WI38 (cell line): Measurements from ENCODE around the gene POMT1.

Experiments
- H3K4me3 ChIP-seq: 2 replicates; pipeline ENCODE4 v1.5.1; 2011; ENCODE audit warnings: low read depth, mild to moderate bottlenecking, control low read depth, low read length
- TF ChIP-seq, protein P1 (sequence below): IDR thresholded peaks from 2 replicates; pipeline ENCODE4 v1.5.1; 2012; ENCODE audit warnings: low read depth, mild to moderate bottlenecking, control low read depth, low read length

The POMT1 gene

DNA sequence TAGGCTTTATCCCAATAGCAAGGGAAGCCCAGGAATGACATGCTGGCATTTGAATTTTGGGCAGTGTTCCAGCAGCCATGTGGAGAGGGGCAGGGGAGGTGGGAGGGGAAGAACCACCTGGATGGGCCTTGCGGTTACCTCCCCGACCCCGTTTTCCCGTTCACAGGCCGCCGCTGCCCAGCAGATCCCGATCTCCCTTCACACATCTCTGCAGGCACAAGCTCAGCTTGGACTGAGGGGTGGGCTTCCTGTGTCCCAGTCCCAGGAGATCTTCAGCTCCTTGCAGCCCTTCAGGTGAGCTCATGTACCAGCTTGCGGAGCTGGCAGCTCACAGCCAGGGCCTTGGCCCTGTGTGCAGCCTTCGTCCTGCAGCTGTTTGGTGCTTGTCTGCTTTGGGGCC lies 15.7 kb upstream of the POMT1 start:
- H3K4me3 ChIP-seq = no peak overlapping the region
- TF ChIP-seq, protein P1, sequence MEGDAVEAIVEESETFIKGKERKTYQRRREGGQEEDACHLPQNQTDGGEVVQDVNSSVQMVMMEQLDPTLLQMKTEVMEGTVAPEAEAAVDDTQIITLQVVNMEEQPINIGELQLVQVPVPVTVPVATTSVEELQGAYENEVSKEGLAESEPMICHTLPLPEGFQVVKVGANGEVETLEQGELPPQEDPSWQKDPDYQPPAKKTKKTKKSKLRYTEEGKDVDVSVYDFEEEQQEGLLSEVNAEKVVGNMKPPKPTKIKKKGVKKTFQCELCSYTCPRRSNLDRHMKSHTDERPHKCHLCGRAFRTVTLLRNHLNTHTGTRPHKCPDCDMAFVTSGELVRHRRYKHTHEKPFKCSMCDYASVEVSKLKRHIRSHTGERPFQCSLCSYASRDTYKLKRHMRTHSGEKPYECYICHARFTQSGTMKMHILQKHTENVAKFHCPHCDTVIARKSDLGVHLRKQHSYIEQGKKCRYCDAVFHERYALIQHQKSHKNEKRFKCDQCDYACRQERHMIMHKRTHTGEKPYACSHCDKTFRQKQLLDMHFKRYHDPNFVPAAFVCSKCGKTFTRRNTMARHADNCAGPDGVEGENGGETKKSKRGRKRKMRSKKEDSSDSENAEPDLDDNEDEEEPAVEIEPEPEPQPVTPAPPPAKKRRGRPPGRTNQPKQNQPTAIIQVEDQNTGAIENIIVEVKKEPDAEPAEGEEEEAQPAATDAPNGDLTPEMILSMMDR = no peak

DNA sequence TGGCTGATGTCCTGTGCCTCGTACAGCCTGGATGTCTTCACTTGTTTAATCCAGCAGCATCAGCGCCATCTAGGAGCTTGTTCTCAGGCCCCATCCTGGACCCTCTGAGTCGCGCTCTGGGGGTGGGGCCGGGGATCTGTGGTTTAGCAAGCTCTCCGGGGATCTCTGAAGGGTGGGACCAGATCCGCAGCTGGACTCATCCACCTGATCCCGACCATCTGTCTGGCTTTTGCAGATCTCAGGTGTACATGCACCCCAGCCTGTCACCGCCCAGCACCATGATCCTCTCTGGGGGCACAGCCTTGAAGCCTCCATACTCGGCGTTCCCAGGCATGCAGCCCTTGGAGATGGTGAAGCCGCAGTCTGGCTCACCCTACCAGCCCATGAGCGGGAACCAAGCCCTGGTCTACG lies 15.1 kb upstream of the POMT1 start:
- TF ChIP-seq, protein P1 = no peak
- no peak overlapping the region for H3K4me3 ChIP-seq

DNA sequence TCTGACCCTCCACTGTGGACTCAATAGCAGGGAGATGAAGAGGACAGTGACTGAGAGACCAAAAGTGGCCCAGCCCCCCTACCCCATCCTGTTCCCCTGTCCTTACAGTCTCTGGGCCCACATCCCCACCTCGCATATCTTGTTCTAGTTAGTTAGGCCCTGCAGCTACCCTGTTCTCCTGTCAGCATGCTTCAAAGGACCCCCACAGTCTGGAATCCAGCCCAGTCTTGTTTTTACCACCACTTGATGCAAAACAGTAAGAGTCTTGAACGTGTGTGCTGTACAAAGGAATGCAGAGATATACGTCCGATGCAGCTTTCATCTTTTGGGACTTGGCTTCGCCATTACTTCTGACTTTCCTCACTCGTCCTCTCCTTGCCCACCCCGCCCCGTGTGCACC lies 12.2 kb upstream of the POMT1 start:
- no peak overlapping the region for H3K4me3 ChIP-seq
- TF ChIP-seq, protein P1 = no peak

DNA sequence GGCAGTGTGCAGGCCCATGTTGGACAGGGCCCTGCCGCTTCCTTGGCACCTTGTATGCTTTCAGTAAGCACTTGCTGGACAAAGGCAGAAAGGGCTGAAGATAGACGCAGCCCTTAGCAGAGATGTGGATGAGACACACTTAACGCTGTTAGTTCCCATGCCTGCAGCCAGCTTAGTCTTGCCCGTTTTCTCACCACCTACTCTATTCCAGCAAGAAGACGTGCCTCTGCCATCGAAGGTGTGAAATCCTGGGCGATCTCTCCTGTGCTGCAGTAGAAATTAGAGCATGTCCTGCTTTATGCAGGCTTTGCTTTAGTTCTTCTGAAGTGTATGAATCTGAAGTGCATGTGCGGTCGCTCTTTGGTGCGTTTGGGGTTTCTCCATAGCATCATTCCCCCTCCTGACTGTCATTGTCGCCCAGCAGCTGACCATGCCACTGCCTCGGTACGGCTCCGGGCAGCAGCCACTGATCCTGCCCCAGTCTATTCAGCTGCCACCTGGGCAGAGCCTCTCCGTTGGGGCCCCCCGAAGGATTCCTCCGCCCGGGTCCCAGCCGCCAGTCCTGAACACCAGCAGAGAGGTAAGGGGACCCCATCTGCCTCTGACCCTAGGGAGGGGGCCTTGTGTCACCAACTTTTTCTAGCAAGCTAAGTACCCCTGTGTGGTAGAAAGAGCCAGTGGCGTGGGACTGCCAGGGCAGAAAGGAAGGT lies 11.6 kb upstream of the POMT1 start:
- TF ChIP-seq, protein P1 = no peak
- H3K4me3 ChIP-seq = no peak overlapping the region

DNA sequence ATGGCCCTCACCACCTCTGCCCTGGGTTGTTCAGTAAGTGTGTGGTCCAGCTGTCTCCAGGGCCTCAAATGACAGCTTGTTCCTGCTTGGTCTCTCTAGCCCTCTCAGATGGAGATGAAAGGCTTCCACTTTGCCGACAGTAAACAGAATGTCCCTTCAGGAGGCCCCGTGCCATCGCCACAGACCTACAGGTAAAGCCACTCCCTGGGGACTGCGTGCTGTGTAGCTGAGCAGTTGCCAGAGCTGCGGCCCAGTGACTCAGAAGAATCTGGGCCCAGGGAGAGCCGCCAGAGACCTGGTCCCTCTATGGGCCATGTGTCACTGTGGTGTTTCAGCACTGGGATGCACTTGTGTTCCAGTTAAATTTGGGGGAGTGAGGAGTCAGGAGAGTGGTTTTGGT lies 10.6 kb upstream of the POMT1 start:
- H3K4me3 ChIP-seq = no peak overlapping the region
- TF ChIP-seq, protein P1 = no peak

DNA sequence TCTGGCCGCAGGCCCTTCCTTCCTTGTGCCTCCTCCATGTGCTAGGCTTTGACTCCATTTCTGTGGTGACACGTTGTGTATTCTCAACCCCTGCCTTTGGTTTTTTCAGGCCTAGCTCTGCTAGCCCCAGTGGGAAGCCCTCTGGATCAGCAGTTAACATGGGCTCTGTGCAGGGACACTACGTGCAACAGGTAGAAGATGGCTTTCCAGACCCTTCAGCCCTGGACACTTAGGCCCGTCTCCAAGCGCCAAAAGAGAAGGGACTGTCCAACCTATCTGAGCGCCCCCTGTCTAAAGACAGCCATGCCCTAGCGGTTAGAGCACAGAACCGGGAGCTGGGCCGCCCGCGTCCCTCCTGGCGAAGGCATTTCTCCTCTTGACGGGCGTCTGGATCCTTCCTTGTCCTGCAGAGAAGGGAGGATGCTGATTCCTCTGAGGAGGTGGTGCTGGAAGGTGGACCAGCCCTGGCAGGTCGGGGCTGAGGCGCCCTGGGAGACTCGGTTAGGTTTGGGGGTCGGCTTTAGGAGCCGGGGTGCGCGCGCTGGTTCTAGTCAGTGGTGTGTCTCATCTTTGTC lies 8.3 kb upstream of the POMT1 start:
- no peak overlapping the region for H3K4me3 ChIP-seq
- TF ChIP-seq, protein P1 = no peak

DNA sequence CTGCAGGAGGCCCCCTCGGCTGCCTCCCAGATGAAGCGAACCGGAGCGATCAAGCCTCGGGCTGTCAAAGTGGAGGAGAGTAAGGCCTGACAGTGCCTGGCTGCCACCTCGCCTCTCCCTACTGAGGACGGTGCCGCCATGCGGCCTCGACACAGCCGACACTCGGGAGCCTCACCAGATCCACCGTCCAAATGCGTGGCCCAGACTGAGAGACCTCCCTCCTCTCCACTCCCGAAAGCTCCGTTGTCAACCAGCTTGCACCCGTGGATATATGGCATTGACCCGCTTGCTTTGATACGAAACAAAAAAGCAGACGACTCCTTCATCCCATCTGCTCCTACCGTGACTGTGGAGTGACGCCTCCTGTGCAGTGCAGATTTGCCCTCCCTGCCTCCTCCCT lies 6.9 kb upstream of the POMT1 start:
- TF ChIP-seq, protein P1 = no peak
- no peak overlapping the region for H3K4me3 ChIP-seq
